Smooth muscle cell (in vitro differentiated cells): ENCODE data around the gene CCL2. TPM values are rescaled to one million over a fixed set of nuclear protein-coding genes. Genes with fewer than 3 reads are reported as not detected.

ENCODE experiments used
- DNase-seq: peaks from one replicate; lab custom pipeline; 2025; ENCODE audit not compliant: unreplicated experiment; lab: John Stamatoyannopoulos, UW
- H2AFZ ChIP-seq: fragments of 200-600 bp; sonication (generic); 2 replicates; pipeline ENCODE4 v1.6.0; 2016; ENCODE audit warnings: antibody characterized with exemption, low read depth, mild to moderate bottlenecking
- H3F3A ChIP-seq: fragments of 200-600 bp; sonication (generic); 2 replicates; pipeline ENCODE4 v1.6.0; 2017; ENCODE audit warnings: antibody characterized with exemption, low read depth
- H3K27ac ChIP-seq: fragments of 200-600 bp; sonication (generic); 2 replicates; pipeline ENCODE4 v1.5.1; 2016; ENCODE audit warnings: low read depth, mild to moderate bottlenecking
- H3K27me3 ChIP-seq: fragments of 200-600 bp; sonication (generic); 2 replicates; pipeline ENCODE4 v1.6.1; 2016; ENCODE audit warnings: low read depth, mild to moderate bottlenecking
- H3K36me3 ChIP-seq: fragments of 200-600 bp; sonication (generic); 2 replicates; pipeline ENCODE4 v1.5.1; 2016; ENCODE audit warnings: low read depth
- H3K4me1 ChIP-seq: fragments of 200-600 bp; sonication (generic); 2 replicates; pipeline ENCODE4 v1.5.1; 2016; ENCODE audit warnings: low read depth
- H3K4me2 ChIP-seq: fragments of 200-600 bp; sonication (generic); 2 replicates; pipeline ENCODE4 v1.6.0; 2016; ENCODE audit warnings: mild to moderate bottlenecking
- H3K4me3 ChIP-seq: fragments of 200-600 bp; sonication (generic); 2 replicates; pipeline ENCODE4 v1.5.1; 2016; ENCODE audit warnings: mild to moderate bottlenecking
- H3K79me2 ChIP-seq: fragments of 200-600 bp; sonication (generic); 2 replicates; pipeline ENCODE4 v1.6.0; 2016; ENCODE audit warnings: low read depth, mild to moderate bottlenecking
- H3K9ac ChIP-seq: fragments of 200-600 bp; sonication (generic); 2 replicates; pipeline ENCODE4 v1.6.0; 2016; ENCODE audit warnings: low read depth
- H3K9me3 ChIP-seq: fragments of 200-600 bp; sonication (generic); replicated peaks from 2 replicates; pipeline ENCODE4 v1.5.1; 2016; ENCODE audit warnings: low read depth
- H4K20me1 ChIP-seq: fragments of 200-600 bp; sonication (generic); 2 replicates; pipeline ENCODE4 v1.6.0; 2016; ENCODE audit warnings: low read depth
- WGBS: methylation state at CpG from one replicate; pipeline ENCODE4 v1.1.7; 2016; ENCODE audit warnings: low lambda C conversion rate; 5-methylcytosine and 5-hydroxymethylcytosine counted together
- polyA plus RNA-seq: library from polyadenylated mRNA; unstranded; fragments of >200 nt; fragmentation: Nextera tagmentation; extraction: Ambion mirVana; gene quantifications from 2 replicates; pipeline ENCODE4 v1.2.1, GENCODE V29; 2016
- total RNA-seq: library from RNA; depleted of rRNA; stranded (reverse); fragments of >200 nt; gene quantifications from 2 replicates; pipeline ENCODE4 v1.2.3, GENCODE V29; 2014
- TF ChIP-seq, protein P1 (sequence below): fragments of 200-600 bp; sonication (generic); IDR thresholded peaks from 2 replicates; pipeline ENCODE4 v1.5.1; 2017; ENCODE audit warnings: borderline replicate concordance, mild to moderate bottlenecking, antibody characterized with exemption; ENCODE audit not compliant: insufficient read depth, poor library complexity, severe bottlenecking

CCL2 gene
- total and polyA plus RNA-seq, 2 experiments from 2014 or later, result 33.2 to 36.5 TPM

DNA sequence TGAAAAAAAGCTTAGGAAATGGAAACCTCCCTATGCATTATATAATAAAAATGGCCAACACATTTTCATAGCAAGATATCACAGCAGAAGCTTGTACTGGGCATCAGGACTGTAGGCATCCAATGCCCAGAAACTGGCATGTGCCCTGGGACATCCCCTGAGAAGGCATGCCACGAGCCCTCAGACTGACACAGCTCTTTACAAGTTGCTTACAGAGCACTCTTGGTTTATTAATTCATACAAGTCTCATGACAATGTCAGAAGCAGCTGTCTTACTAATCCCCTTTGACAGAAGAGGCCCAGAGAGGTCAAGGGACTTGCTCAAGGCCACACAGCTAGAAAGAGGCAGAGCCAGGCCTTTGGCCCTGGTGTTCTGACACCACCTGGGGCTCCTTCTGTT is 5.6 kb upstream of the CCL2 start:
- 69% methylated on average over 1 of the region's 1 CpG for WGBS
- H3K9ac ChIP-seq, result no peak overlapping the region
- no peaks in the 10 kb centered on the region for H3K9me3 ChIP-seq
- peak overlapping the region; percentile 60 for H3K27ac ChIP-seq
- H4K20me1 ChIP-seq, result no peaks in the 10 kb centered on the region
- H2AFZ ChIP-seq, result no peak overlapping the region
- H3K79me2 ChIP-seq, result no peaks in the 10 kb centered on the region
- no peak overlapping the region for H3K4me3 ChIP-seq
- no peaks in the 10 kb centered on the region for H3K36me3 ChIP-seq
- peaks cover 18% of the 10 kb centered on the region for H3F3A ChIP-seq
- no peak overlapping the region for H3K4me2 ChIP-seq
- no peak for DNase-seq
- peaks cover 11% of the 10 kb centered on the region for H3K4me1 ChIP-seq
- no peaks in the 10 kb centered on the region for H3K27me3 ChIP-seq
- TF ChIP-seq, protein P1, sequence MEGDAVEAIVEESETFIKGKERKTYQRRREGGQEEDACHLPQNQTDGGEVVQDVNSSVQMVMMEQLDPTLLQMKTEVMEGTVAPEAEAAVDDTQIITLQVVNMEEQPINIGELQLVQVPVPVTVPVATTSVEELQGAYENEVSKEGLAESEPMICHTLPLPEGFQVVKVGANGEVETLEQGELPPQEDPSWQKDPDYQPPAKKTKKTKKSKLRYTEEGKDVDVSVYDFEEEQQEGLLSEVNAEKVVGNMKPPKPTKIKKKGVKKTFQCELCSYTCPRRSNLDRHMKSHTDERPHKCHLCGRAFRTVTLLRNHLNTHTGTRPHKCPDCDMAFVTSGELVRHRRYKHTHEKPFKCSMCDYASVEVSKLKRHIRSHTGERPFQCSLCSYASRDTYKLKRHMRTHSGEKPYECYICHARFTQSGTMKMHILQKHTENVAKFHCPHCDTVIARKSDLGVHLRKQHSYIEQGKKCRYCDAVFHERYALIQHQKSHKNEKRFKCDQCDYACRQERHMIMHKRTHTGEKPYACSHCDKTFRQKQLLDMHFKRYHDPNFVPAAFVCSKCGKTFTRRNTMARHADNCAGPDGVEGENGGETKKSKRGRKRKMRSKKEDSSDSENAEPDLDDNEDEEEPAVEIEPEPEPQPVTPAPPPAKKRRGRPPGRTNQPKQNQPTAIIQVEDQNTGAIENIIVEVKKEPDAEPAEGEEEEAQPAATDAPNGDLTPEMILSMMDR, result no peak

DNA sequence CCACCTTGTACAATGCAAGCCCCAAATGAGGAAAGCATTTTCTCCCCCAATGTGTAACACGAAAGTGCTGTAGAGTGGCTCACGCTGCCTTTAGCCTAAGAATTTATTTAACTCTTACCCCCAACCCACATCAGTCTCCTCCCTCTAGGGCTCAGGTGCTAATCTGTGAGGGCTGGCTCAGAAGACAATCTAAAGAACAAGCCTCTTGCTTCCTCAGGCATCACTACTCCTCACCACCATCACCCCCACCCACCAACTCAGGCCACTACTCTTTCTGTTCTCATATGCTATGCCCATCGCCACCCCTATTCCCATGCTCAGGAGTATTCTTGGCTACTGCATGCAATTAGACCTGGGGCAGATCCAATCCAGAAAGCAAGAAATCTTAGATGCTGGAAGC is 3.9 kb upstream of the CCL2 start:
- Histone ChIP-seq H3K4me2 (no peak overlapping the region), H3F3A (peaks cover 18% of the 10 kb centered on the region), H3K36me3 (no peaks in the 10 kb centered on the region), H3K9ac (no peak overlapping the region), H3K27me3 (no peaks in the 10 kb centered on the region), H4K20me1 (no peaks in the 10 kb centered on the region), H3K27ac (no peak overlapping the region), H3K4me1 (peaks cover 24% of the 10 kb centered on the region), H3K79me2 (no peaks in the 10 kb centered on the region), H2AFZ (no peak overlapping the region), H3K4me3 (no peak overlapping the region), H3K9me3 (no peaks in the 10 kb centered on the region)
- 94% methylated on average over 3 of the region's 3 CpGs for WGBS
- TF ChIP-seq, protein P1, result no peak
- DNase-seq, result no peak

DNA sequence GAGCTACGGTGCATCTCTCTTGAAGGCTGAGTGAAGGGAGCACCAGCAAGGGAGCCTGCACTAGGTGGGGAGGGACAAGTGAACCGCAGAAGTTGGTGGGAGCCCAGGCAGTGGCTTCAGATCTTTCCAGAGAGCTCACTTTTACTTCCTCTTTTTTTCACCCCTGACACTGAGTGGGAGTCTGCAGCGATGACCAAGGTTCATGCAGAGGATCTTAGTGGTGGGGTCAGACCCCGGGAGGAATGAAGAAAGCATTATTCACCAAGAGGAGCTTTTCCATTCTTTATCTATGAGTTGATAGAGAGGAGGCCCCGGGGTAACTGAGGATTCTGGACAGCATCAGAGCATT is 3.0 kb upstream of the CCL2 start:
- Histone ChIP-seq H3F3A (peaks cover 18% of the 10 kb centered on the region), H3K36me3 (no peaks in the 10 kb centered on the region), H3K9me3 (no peaks in the 10 kb centered on the region), H4K20me1 (no peaks in the 10 kb centered on the region), H3K4me2 (peak overlapping the region; percentile 75), H3K4me3 (no peak overlapping the region), H3K4me1 (peaks cover 24% of the 10 kb centered on the region), H3K79me2 (no peaks in the 10 kb centered on the region), H3K27ac (peak overlapping the region; percentile 95), H3K27me3 (no peaks in the 10 kb centered on the region), H2AFZ (no peak overlapping the region), H3K9ac (peak overlapping the region; percentile 73)
- WGBS, result 24% methylated on average over 5 of the region's 5 CpGs
- TF ChIP-seq, protein P1, result no peak
- DNase-seq, result no peak

DNA sequence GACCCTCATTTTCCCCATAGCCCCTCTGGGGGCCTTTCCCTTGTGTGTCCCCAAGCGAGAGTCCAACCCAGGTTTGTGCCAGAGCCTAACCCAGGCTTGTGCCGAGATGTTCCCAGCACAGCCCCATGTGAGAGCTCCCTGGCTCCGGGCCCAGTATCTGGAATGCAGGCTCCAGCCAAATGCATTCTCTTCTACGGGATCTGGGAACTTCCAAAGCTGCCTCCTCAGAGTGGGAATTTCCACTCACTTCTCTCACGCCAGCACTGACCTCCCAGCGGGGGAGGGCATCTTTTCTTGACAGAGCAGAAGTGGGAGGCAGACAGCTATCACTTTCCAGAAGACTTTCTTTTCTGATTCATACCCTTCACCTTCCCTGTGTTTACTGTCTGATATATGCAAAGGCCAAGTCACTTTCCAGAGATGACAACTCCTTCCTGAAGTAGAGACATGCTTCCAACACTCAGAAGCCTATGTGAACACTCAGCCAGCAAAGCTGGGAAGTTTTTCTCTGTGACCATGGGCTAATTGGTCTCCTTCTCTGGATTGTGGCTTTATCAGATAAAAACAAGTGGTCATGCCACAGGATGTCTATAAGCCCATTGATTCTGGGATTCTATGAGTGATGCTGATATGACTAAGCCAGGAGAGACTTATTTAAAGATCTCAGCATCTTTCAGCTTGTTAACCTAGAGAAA is 2.5 kb upstream of the CCL2 start:
- Histone ChIP-seq H3K27ac (peak overlapping the region; percentile 95), H3K4me1 (peaks cover 24% of the 10 kb centered on the region), H3K79me2 (no peaks in the 10 kb centered on the region), H4K20me1 (no peaks in the 10 kb centered on the region), H3K4me2 (peak overlapping the region; percentile 75), H3K9me3 (no peaks in the 10 kb centered on the region), H3K36me3 (no peaks in the 10 kb centered on the region), H2AFZ (no peak overlapping the region), H3K4me3 (no peak overlapping the region), H3K9ac (peak overlapping the region; percentile 73), H3K27me3 (no peaks in the 10 kb centered on the region), H3F3A (peaks cover 18% of the 10 kb centered on the region)
- 9% methylated on average over 6 of the region's 6 CpGs for WGBS
- DNase-seq, result peak; percentile 44
- TF ChIP-seq, protein P1, result no peak
